IMR-90 (cell line): ENCODE data around the gene ARHGEF26. TPM values are rescaled to one million over a fixed set of nuclear protein-coding genes. Genes with fewer than 3 reads are reported as not detected.

ENCODE experiments used
- ATAC-seq: fragments of 200-7000 bp; cut with Tn5 transposase; 2 replicates; pipeline ENCODE4 v1.9.1; 2020; ENCODE audit warnings: low read depth, mild to moderate bottlenecking, moderate library complexity
- BruUV-seq: library from RNA; stranded (reverse); fragments of 400-500 nt; replicated peaks from 2 replicates; lab custom pipeline; 2021; lab: Mats Ljungman, UMichigan
- CTCF ChIA-PET: fragments of 300-600 bp; formaldehyde crosslinking; extraction: SDS; loops from one replicate; lab custom pipeline; 2021; ENCODE audit warnings: antibody characterized with exemption; lab: Yijun Ruan, JAX
- POLR2A ChIA-PET: fragments of 300-600 bp; sonication (Branson Sonifier 250); formaldehyde crosslinking; loops from one replicate; lab custom pipeline; 2022; ENCODE audit warnings: antibody characterized with exemption; ENCODE audit not compliant: unreplicated experiment; lab: Charles Lee
- DNase-seq: peaks from one replicate; pipeline ENCODE4 v3.0.0; 2013
- H2AFZ ChIP-seq: replicated peaks from 2 replicates; pipeline ENCODE3; 2013; ENCODE audit warnings: low read length, mild to moderate bottlenecking; ENCODE audit not compliant: poor library complexity
- H2AK5ac ChIP-seq: 2 replicates; pipeline ENCODE4 v1.6.1; 2013; ENCODE audit warnings: low read depth, low read length, inconsistent platforms
- H2AK9ac ChIP-seq: replicated peaks from 2 replicates; pipeline ENCODE3; 2013; ENCODE audit warnings: mild to moderate bottlenecking, low read depth, low read length, moderate library complexity; ENCODE audit not compliant: poor library complexity
- H2BK120ac ChIP-seq: 2 replicates; pipeline ENCODE4 v1.6.1; 2013; ENCODE audit warnings: low read depth, low read length, inconsistent platforms
- H2BK15ac ChIP-seq: 3 replicates; pipeline ENCODE4 v1.6.1; 2013; ENCODE audit warnings: low read depth, low read length, inconsistent platforms
- H2BK20ac ChIP-seq: 2 replicates; pipeline ENCODE4 v1.6.1; 2013; ENCODE audit warnings: low read depth, mild to moderate bottlenecking, inconsistent platforms, low read length, moderate library complexity
- H2BK5ac ChIP-seq: 2 replicates; pipeline ENCODE4 v1.6.1; 2013; ENCODE audit warnings: mild to moderate bottlenecking, low read depth, low read length, inconsistent platforms; ENCODE audit not compliant: poor library complexity, severe bottlenecking
- H3K14ac ChIP-seq: replicated peaks from 2 replicates; pipeline ENCODE4 v1.6.1; 2013; ENCODE audit warnings: low read depth, low read length, inconsistent platforms
- H3K18ac ChIP-seq: 2 replicates; pipeline ENCODE4 v1.6.1; 2013; ENCODE audit warnings: low read depth, low read length, control low read depth
- H3K23ac ChIP-seq: 2 replicates; pipeline ENCODE4 v1.6.1; 2013; ENCODE audit warnings: low read depth, low read length, inconsistent platforms
- H3K27ac ChIP-seq: 2 replicates; pipeline ENCODE4 v1.5.1; 2013; ENCODE audit warnings: mild to moderate bottlenecking, control low read depth, low read length; ENCODE audit not compliant: insufficient read depth
- H3K27me3 ChIP-seq: 2 replicates; pipeline ENCODE4 v1.6.1; 2013; ENCODE audit warnings: low read length; ENCODE audit not compliant: control insufficient read depth, insufficient read depth
- H3K36me3 ChIP-seq: 2 replicates; pipeline ENCODE4 v1.6.1; 2013; ENCODE audit warnings: low read length, mixed read lengths; ENCODE audit not compliant: control insufficient read depth, insufficient read depth
- H3K4ac ChIP-seq: 2 replicates; pipeline ENCODE4 v1.6.1; 2013; ENCODE audit warnings: low read depth, low read length, inconsistent platforms
- H3K4me1 ChIP-seq: 2 replicates; pipeline ENCODE4 v1.6.1; 2013; ENCODE audit warnings: low read length, mixed read lengths; ENCODE audit not compliant: control insufficient read depth, insufficient read depth
- H3K4me2 ChIP-seq: 2 replicates; pipeline ENCODE4 v1.6.1; 2013; ENCODE audit warnings: low read depth, mild to moderate bottlenecking, control low read depth, low read length, moderate library complexity
- H3K4me3 ChIP-seq: 2 replicates; pipeline ENCODE4 v1.5.1; 2013; ENCODE audit warnings: low read depth, mild to moderate bottlenecking, control low read depth, low read length, moderate library complexity; ENCODE audit not compliant: insufficient read depth
- H3K56ac ChIP-seq: 2 replicates; pipeline ENCODE4 v1.6.1; 2013; ENCODE audit warnings: low read length, inconsistent platforms; ENCODE audit not compliant: insufficient read depth; ENCODE audit errors: extremely low read depth
- H3K79me1 ChIP-seq, 2 experiments: 2 replicates each; pipeline ENCODE4 v1.6.1; 2013; ENCODE audit warnings: low read length in 2 of 2, inconsistent platforms in 1 of 2, low read depth in 1 of 2
- H3K9ac ChIP-seq: 2 replicates; pipeline ENCODE4 v1.6.1; 2013; ENCODE audit warnings: low read depth, low read length, control low read depth
- H3K9me1 ChIP-seq: 2 replicates; pipeline ENCODE4 v1.6.1; 2013; ENCODE audit warnings: low read length, inconsistent platforms; ENCODE audit not compliant: insufficient read depth
- H3K9me3 ChIP-seq: 2 replicates; pipeline ENCODE4 v1.6.1; 2013; ENCODE audit warnings: low read length; ENCODE audit not compliant: control insufficient read depth, insufficient read depth
- H4K20me1 ChIP-seq: 2 replicates; pipeline ENCODE4 v1.6.1; 2013; ENCODE audit warnings: low read length, inconsistent platforms; ENCODE audit not compliant: insufficient read depth
- H4K5ac ChIP-seq: 2 replicates; pipeline ENCODE4 v1.6.1; 2013; ENCODE audit warnings: mild to moderate bottlenecking, low read depth, low read length, control low read depth
- H4K8ac ChIP-seq, 2 experiments: 2 replicates each; pipeline ENCODE4 v1.6.1; 2013; ENCODE audit warnings: low read depth in 2 of 2, low read length in 2 of 2, control low read depth in 1 of 2, inconsistent platforms in 1 of 2
- H4K91ac ChIP-seq: 2 replicates; pipeline ENCODE4 v1.6.1; 2013; ENCODE audit warnings: low read depth, low read length, inconsistent platforms; ENCODE audit not compliant: insufficient read depth
- BHLHE40 ChIP-seq: fragments of 150-350 bp; IDR thresholded peaks from 2 replicates; pipeline ENCODE4 v1.6.1; 2016; ENCODE audit warnings: mild to moderate bottlenecking, low read depth, low read length
- CEBPB ChIP-seq: IDR thresholded peaks from 2 replicates; pipeline ENCODE4 v1.6.1; 2012; ENCODE audit warnings: low read depth, low read length, improper control_type of control experiment
- CHD1 ChIP-seq: IDR thresholded peaks from 2 replicates; pipeline ENCODE4 v1.6.1; 2012; ENCODE audit warnings: low read depth, low read length, improper control_type of control experiment
- ELK1 ChIP-seq: fragments of 150-350 bp; IDR thresholded peaks from 2 replicates; pipeline ENCODE4 v1.6.1; 2016; ENCODE audit warnings: low read depth, mild to moderate bottlenecking, low read length, moderate library complexity, borderline replicate concordance
- FOS ChIP-seq: fragments of 150-350 bp; IDR thresholded peaks from 2 replicates; pipeline ENCODE4 v1.6.1; 2016; ENCODE audit warnings: low read depth, low read length
- MAFK ChIP-seq: IDR thresholded peaks from 2 replicates; pipeline ENCODE4 v1.6.1; 2012; ENCODE audit warnings: low read depth, low read length, improper control_type of control experiment
- MAZ ChIP-seq: IDR thresholded peaks from 2 replicates; pipeline ENCODE4 v1.6.1; 2012; ENCODE audit warnings: low read depth, mild to moderate bottlenecking, low read length, improper control_type of control experiment, moderate library complexity, borderline replicate concordance
- MXI1 ChIP-seq: IDR thresholded peaks from 2 replicates; pipeline ENCODE4 v1.6.1; 2012; ENCODE audit warnings: low read depth, mild to moderate bottlenecking, low read length, moderate library complexity, borderline replicate concordance
- NFE2L2 ChIP-seq: fragments of 150-350 bp; IDR thresholded peaks from 2 replicates; pipeline ENCODE4 v1.6.1; 2016; ENCODE audit warnings: low read depth, mild to moderate bottlenecking, low read length
- POLR2A ChIP-seq: IDR thresholded peaks from 2 replicates; pipeline ENCODE4 v1.6.1; 2012; ENCODE audit warnings: mild to moderate bottlenecking, low read depth, low read length
- RAD21 ChIP-seq: IDR thresholded peaks from 2 replicates; pipeline ENCODE4 v1.6.1; 2012; ENCODE audit warnings: low read length, improper control_type of control experiment
- RCOR1 ChIP-seq: IDR thresholded peaks from 2 replicates; pipeline ENCODE4 v1.6.1; 2012; ENCODE audit warnings: mild to moderate bottlenecking, low read length, improper control_type of control experiment; ENCODE audit not compliant: insufficient replicate concordance
- SMC3 ChIP-seq: fragments of 150-350 bp; IDR thresholded peaks from 2 replicates; pipeline ENCODE4 v1.6.1; 2016; ENCODE audit warnings: low read depth, mild to moderate bottlenecking, antibody characterized with exemption, low read length, moderate library complexity
- WGBS, 2 experiments: methylation state at CpG; one replicate each; pipeline versions ENCODE4 v1.1.5 to v1.1.7; 2013; ENCODE audit warnings: missing lambda C conversion rate in 2 of 2; ENCODE audit not compliant: insufficient read length in 1 of 2; ENCODE audit errors: extremely low coverage in 2 of 2; 5-methylcytosine and 5-hydroxymethylcytosine counted together
- dilution Hi-C: fragments of 300-500 bp; cut with HindIII; formaldehyde crosslinking; loops from one replicate; pipeline ENCODE4 v1.14.3; 2018; ENCODE audit warnings: low sequenced_read_pairs; ENCODE audit not compliant: unreplicated experiment
- in situ Hi-C: fragments of 300-500 bp; cut with MboI; formaldehyde crosslinking; loops from 3 replicates; pipeline ENCODE4 v1.14.3; 2019; ENCODE audit warnings: low sequenced_read_pairs, inconsistent platforms, mixed read lengths
- intact Hi-C: fragments of 100-400 bp; cut with micrococcal nuclease; formaldehyde crosslinking; loops from 2 replicates; pipeline ENCODE4 v1.10.0; 2022
- polyA plus RNA-seq, 3 experiments: library from polyadenylated mRNA; depleted of rRNA; stranded (reverse); fragments of >200 nt; gene quantifications; 2 replicates each; pipeline ENCODE4 v1.2.3, GENCODE V29; 2012; ENCODE audit warnings: low replicate concordance in 1 of 3
- total RNA-seq: library from RNA; depleted of rRNA; stranded (reverse); fragments of >200 nt; gene quantifications from 2 replicates; pipeline ENCODE4 v1.2.3, GENCODE V29; 2012
- TF ChIP-seq, protein P1 (sequence below): fragments of 150-350 bp; IDR thresholded peaks from 2 replicates; pipeline ENCODE4 v1.6.1; 2017; ENCODE audit warnings: mild to moderate bottlenecking, antibody characterized with exemption, low read length, low read depth

The ARHGEF26 gene
- total and polyA plus RNA-seq, 2 of the 4 experiments (the other 2 are of a cell fraction), result 2.0 to 2.3 TPM

- no CpG with 5 or more reads among the region's 1 CpG for WGBS, 2 experiments
- Histone ChIP-seq H2AFZ (no peak overlapping the region), H2BK15ac (no peak overlapping the region), H3K4me2 (no peak overlapping the region), H2BK120ac (no peak overlapping the region), H3K18ac (no peak overlapping the region), H3K4me3 (no peak overlapping the region), H3K36me3 (no peaks in the 10 kb centered on the region), H3K9ac (no peak overlapping the region), H3K9me1 (no peaks in the 10 kb centered on the region), H3K79me1 (no peaks in the 10 kb centered on the region), H3K27ac (no peak overlapping the region), H3K27me3 (no peaks in the 10 kb centered on the region), H3K9me3 (no peaks in the 10 kb centered on the region), H4K91ac (no peak overlapping the region), H2BK20ac (no peak overlapping the region), H2AK9ac (no peak overlapping the region), H2BK5ac (no peak overlapping the region), H3K56ac (no peak overlapping the region), H3K14ac (no peak overlapping the region), H3K4ac (no peak overlapping the region), H4K8ac (no peak overlapping the region), H3K4me1 (no peaks in the 10 kb centered on the region), H3K23ac (no peak overlapping the region), H2AK5ac (no peak overlapping the region), H4K5ac (no peak overlapping the region), H4K20me1 (no peaks in the 10 kb centered on the region)
- DNase-seq (no peak), ATAC-seq (no peak)
- intact Hi-C loops, result no loop called here
- dilution Hi-C loops, result no loop called here
- in situ Hi-C loops, result no loop called here
- CTCF ChIA-PET, result no interaction called here
- POLR2A ChIA-PET, result interaction anchor here (0.6 kb wide), 1 partner anchor 173 kb away, joined by 3 read pairs; no protein-coding TSS in a partner anchor
- BruUV-seq, result no TSS peak
- no peak for TF ChIP-seq MAZ
- TF ChIP-seq BHLHE40, result no peak
- no peak for TF ChIP-seq MAFK
- TF ChIP-seq POLR2A, result no peak
- TF ChIP-seq CEBPB, result no peak
- TF ChIP-seq ELK1, result no peak
- no peak for TF ChIP-seq RAD21
- no peak for TF ChIP-seq SMC3
- TF ChIP-seq NFE2L2, result no peak
- no peak for TF ChIP-seq MXI1
- TF ChIP-seq FOS, result no peak
- TF ChIP-seq CHD1, result no peak
- TF ChIP-seq RCOR1, result no peak
- TF ChIP-seq, protein P1, sequence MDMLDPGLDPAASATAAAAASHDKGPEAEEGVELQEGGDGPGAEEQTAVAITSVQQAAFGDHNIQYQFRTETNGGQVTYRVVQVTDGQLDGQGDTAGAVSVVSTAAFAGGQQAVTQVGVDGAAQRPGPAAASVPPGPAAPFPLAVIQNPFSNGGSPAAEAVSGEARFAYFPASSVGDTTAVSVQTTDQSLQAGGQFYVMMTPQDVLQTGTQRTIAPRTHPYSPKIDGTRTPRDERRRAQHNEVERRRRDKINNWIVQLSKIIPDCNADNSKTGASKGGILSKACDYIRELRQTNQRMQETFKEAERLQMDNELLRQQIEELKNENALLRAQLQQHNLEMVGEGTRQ, result no peak
Measured at GRCh38 chr3:154085071-154085470, 36.1 kb upstream of the ARHGEF26 start.
